ACC112 (cell line): ENCODE measurements around the gene KCNK15.
"Not testable (repeated sequence)": the region's sequence is repeated elsewhere in the genome, so short reads cannot be mapped to it uniquely, and the experiment has no call there.

Experiments
- H2AFZ ChIP-seq: fragments of 200-600 bp; sonication (generic); one replicate; pipeline ENCODE4 v1.6.0; 2017; ENCODE audit warnings: antibody characterized with exemption, low read length; ENCODE audit not compliant: unreplicated experiment
- H3K27ac ChIP-seq: fragments of 200-600 bp; sonication (generic); 2 replicates; pipeline ENCODE4 v1.5.1; 2014; ENCODE audit warnings: low read depth, mild to moderate bottlenecking, antibody characterized with exemption, low read length, moderate library complexity
- H3K27me3 ChIP-seq: fragments of 200-600 bp; sonication (generic); 2 replicates; pipeline ENCODE4 v1.6.1; 2014; ENCODE audit warnings: mild to moderate bottlenecking, antibody characterized with exemption, low read length, moderate library complexity, mixed read lengths; ENCODE audit not compliant: insufficient read depth
- H3K36me3 ChIP-seq: fragments of 200-600 bp; sonication (generic); 2 replicates; pipeline ENCODE4 v1.6.1; 2016; ENCODE audit warnings: mild to moderate bottlenecking, antibody characterized with exemption, low read length, moderate library complexity, mixed read lengths; ENCODE audit not compliant: insufficient read depth
- H3K4me1 ChIP-seq: fragments of 200-600 bp; sonication (generic); one replicate; pipeline ENCODE4 v1.6.1; 2016; ENCODE audit warnings: low read length, mixed read lengths; ENCODE audit not compliant: insufficient read depth, unreplicated experiment, control insufficient read depth
- H3K4me3 ChIP-seq: fragments of 200-600 bp; sonication (generic); 2 replicates; pipeline ENCODE4 v1.5.1; 2014; ENCODE audit warnings: mild to moderate bottlenecking, low read depth, low read length
- H3K79me2 ChIP-seq: fragments of 200-600 bp; sonication (generic); one replicate; pipeline ENCODE4 v1.6.0; 2016; ENCODE audit warnings: low read length; ENCODE audit not compliant: control insufficient read depth, unreplicated experiment, insufficient read depth

The KCNK15 gene

DNA sequence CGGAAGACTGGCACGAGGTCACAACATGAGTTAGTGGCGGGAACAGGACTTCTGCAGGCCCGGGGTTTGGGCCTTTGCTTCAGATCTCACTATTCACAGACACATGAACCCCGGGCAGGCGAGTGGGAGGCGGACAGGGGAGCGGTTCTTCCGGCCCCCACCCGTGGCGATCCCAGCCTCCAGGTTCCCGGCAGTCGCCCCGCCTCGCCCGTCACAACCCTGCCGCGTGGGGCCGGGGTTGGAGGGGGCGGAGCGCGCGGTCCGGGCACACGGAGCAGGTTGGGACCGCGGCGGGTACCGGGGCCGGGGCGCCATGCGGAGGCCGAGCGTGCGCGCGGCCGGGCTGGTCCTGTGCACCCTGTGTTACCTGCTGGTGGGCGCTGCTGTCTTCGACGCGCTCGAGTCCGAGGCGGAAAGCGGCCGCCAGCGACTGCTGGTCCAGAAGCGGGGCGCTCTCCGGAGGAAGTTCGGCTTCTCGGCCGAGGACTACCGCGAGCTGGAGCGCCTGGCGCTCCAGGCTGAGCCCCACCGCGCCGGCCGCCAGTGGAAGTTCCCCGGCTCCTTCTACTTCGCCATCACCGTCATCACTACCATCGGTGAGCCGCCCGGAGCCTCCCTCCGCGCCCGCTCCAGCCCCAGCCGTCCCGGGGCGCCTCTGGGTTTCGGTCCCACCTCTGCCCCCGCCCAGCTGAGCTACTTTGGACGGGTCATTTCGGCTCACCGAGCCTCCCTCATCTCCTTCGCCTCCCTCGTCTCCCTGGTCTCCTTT is at the start of gene KCNK15:
Gene KCNK15, plus strand, starts transcription at position 268 of the 769 bp plus-strand sequence. Its CDS starts 46 bp downstream, at position 314.
- H3K27ac ChIP-seq, result no peak within 1 kb of the TSS

DNA sequence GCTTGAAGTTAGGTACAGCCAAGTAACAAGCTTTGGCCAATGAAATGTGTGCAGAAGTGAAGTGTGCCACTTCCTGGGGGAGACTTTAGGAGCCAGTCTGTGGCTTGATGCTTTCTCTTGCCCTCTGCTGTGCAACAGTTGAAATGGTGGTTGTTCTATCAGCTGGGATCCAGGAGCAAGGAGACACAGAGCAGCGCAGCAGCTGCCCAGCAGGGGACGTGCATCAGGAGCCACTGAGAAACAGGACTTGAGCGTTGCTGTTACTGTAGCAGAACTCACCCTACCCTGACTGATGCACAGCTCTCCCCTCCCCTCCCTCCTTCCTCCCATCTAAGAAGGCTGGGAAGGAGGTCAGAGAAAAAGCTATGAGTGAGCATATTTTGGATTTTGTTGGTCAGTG is 49.4 kb upstream of the KCNK15 start:
- 0 out of 2 replicates have a peak overlapping the region, but pooled peaks have one; percentile 25 for H3K27ac ChIP-seq
- no peak overlapping the region for H2AFZ ChIP-seq
- H3K4me1 ChIP-seq, result peaks cover 44% of the 10 kb centered on the region

More for the DNA sequence above, at the start of gene KCNK15:
- H3K79me2 ChIP-seq, result no peaks in the 10 kb centered on the region
- H3K4me1 ChIP-seq, result peaks cover 6% of the 10 kb centered on the region
- peak within 1 kb of the TSS; percentile 61 for H2AFZ ChIP-seq
- H3K4me3 ChIP-seq, result peak within 1 kb of the TSS; percentile 79
- peaks cover 10% of the 10 kb centered on the region; the same call in 1 of the 2 replicates for H3K27me3 ChIP-seq
- H3K36me3 ChIP-seq, result no peaks in the 10 kb centered on the region

DNA sequence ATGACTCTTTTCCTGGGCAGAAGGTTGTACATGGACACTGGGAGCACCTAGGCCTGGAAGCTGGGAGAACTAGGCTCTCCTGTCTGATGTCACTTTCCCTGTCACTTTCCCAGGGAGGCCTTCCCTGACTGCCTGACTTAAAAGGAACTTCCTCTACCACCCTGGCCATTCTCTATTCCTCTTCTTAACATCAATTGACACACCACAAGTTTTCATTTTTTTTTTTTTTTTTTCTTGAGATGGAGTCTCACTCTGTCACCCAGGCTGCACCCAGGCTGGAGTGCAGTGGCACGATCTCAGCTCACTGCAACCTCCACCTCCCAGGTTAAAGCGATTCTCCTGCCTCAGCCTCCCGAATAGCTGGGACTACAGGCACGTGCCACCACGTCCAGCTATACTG is 48.6 kb upstream of the KCNK15 start:
- not testable (repeated sequence) for H3K27me3 ChIP-seq, H3K36me3 ChIP-seq, H3K27ac ChIP-seq, H3K79me2 ChIP-seq, H2AFZ ChIP-seq, H3K4me3 ChIP-seq
- H3K4me1 ChIP-seq, result peaks cover 50% of the 10 kb centered on the region

More for the DNA sequence above, 49.4 kb upstream of the KCNK15 start:
- Histone ChIP-seq H3K4me3 (no peak overlapping the region), H3K27me3 (no peaks in the 10 kb centered on the region), H3K79me2 (no peaks in the 10 kb centered on the region), H3K36me3 (no peaks in the 10 kb centered on the region)

DNA sequence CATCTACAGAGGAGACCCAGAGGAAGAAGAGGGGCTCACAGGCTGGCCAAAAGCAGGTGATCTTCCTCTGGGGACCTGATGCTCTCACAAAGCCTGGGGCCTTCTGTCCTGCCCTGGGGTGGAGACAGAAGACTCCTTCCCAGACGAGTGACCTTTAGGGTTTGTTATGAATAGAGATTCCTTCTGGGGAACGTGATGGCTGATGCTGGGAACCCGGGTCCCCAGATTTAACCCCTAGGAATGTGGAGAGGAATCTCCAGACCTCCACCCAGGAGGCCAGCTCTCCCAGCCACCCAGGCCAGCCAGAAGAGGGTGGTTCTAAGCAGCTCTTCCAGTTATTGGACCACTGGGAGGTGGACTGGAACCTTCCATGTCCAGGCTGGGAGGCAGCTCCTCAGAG is 47.3 kb upstream of the KCNK15 start:
- H3K4me3 ChIP-seq, result no peak overlapping the region
- no peaks in the 10 kb centered on the region for H3K27me3 ChIP-seq
- H2AFZ ChIP-seq, result no peak overlapping the region
- H3K79me2 ChIP-seq, result no peaks in the 10 kb centered on the region
- H3K27ac ChIP-seq, result no peak overlapping the region
- H3K4me1 ChIP-seq, result peaks cover 50% of the 10 kb centered on the region
- no peaks in the 10 kb centered on the region for H3K36me3 ChIP-seq

DNA sequence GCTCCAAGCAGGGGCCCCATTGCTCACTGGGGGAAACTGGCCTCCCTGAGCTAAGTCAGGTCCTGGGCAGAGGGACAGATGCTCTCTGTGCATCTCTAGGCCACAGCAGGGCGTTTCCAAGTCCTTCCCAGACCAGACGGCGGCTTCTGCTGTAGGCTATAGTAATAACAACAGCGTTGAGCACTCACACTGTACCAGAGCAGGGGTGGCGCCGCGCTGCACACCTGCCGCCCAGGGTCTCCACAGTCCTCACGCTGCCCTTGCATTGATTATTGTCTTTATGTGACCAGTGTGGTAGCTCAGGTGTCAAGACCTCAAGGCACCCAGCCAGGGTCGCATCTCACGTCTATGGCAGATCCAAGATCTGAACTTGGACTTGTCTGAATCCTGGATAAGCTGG is 45.4 kb upstream of the KCNK15 start:
- H3K4me1 ChIP-seq, result peaks cover 52% of the 10 kb centered on the region
- no peaks in the 10 kb centered on the region for H3K27me3 ChIP-seq
- no peaks in the 10 kb centered on the region for H3K36me3 ChIP-seq
- no peaks in the 10 kb centered on the region for H3K79me2 ChIP-seq
- no peak overlapping the region for H3K27ac ChIP-seq
- H3K4me3 ChIP-seq, result no peak overlapping the region
- H2AFZ ChIP-seq, result no peak overlapping the region

DNA sequence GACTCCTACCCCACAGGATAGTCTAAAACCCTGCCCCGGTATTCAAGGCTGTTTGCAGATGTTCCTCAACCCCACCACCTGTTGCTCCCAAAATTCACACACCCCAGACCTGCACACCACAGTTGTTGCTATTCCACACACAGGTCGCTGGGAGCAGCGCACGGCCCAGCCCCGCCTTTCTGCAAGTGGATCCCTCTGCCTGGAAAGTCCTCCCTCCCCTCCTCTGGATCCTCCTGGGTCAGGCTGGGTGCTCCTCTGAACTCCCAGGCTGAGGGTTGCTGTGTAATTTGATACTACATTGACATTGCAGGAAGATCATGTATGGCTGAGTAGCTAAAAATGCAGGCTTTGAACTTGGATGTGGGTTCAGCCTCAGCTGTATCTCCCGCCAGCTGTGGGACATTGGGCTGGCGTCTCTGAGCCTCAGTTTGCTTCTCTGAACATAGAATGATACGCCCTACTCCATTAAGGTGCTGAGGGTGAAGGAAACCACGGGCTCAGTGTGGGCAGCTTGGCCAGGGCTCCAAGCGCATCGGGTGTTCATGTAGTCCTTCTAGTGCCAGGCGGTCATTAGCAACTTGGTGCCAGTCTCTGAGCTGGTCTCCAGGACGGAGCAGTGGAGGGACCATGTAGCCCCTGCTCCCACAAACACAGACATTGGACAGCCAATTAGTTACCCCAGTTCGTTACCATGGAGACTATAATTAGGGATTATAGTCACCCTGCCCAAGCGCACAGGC is 44.4 kb upstream of the KCNK15 start:
- no peaks in the 10 kb centered on the region for H3K27me3 ChIP-seq
- no peaks in the 10 kb centered on the region for H3K36me3 ChIP-seq
- H3K79me2 ChIP-seq, result no peaks in the 10 kb centered on the region
- H2AFZ ChIP-seq, result no peak overlapping the region
- peaks cover 49% of the 10 kb centered on the region for H3K4me1 ChIP-seq
- no peak overlapping the region for H3K27ac ChIP-seq
- H3K4me3 ChIP-seq, result no peak overlapping the region

DNA sequence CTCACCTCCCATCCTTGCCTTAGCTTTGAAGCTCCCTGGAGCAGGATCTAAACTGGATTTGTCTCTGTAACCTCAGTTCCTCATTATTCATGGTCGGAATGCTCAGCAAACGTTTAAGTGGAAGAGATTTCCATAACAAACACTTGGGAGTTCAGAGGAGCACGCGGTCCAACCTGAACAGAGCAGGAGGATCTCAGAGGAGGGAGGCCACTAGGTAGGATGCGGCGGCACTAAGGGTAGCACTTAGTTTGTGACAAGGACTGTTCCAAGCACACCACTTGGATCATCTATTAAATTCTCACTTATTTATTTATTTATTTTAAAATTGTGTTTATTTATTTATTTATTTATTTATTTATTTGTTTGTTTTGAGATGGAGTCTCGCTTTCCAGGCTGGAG is 43.8 kb upstream of the KCNK15 start:
- no peaks in the 10 kb centered on the region for H3K79me2 ChIP-seq
- H3K36me3 ChIP-seq, result no peaks in the 10 kb centered on the region
- H2AFZ ChIP-seq, result no peak overlapping the region
- H3K27me3 ChIP-seq, result no peaks in the 10 kb centered on the region
- no peak overlapping the region for H3K27ac ChIP-seq
- H3K4me3 ChIP-seq, result no peak overlapping the region
- peaks cover 54% of the 10 kb centered on the region for H3K4me1 ChIP-seq

DNA sequence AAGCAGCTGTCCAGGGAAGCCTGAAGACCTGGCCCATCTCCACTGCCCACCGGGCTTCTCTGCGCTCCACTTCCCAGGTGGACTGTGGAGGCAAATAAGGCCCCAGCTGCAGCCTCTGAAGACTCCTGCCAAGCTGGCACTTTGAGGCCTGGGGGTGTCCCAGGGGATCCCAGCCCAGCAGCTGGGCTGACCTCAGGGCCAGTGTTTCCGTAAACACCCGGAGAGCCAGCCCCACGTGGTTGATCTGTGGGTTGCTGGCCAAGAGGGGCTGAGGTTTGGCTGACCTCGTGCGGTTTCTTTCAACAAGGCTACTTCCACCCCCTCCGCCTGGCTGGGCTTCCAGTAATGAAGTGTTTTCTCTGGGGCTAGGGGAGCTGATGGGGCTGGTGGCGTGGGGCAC is 42.9 kb upstream of the KCNK15 start:
- H3K4me3 ChIP-seq, result no peak overlapping the region
- H3K27ac ChIP-seq, result peak overlapping the region; percentile 66
- H3K4me1 ChIP-seq, result peaks cover 57% of the 10 kb centered on the region
- H3K79me2 ChIP-seq, result no peaks in the 10 kb centered on the region
- no peaks in the 10 kb centered on the region for H3K27me3 ChIP-seq
- no peak overlapping the region for H2AFZ ChIP-seq
- H3K36me3 ChIP-seq, result no peaks in the 10 kb centered on the region

DNA sequence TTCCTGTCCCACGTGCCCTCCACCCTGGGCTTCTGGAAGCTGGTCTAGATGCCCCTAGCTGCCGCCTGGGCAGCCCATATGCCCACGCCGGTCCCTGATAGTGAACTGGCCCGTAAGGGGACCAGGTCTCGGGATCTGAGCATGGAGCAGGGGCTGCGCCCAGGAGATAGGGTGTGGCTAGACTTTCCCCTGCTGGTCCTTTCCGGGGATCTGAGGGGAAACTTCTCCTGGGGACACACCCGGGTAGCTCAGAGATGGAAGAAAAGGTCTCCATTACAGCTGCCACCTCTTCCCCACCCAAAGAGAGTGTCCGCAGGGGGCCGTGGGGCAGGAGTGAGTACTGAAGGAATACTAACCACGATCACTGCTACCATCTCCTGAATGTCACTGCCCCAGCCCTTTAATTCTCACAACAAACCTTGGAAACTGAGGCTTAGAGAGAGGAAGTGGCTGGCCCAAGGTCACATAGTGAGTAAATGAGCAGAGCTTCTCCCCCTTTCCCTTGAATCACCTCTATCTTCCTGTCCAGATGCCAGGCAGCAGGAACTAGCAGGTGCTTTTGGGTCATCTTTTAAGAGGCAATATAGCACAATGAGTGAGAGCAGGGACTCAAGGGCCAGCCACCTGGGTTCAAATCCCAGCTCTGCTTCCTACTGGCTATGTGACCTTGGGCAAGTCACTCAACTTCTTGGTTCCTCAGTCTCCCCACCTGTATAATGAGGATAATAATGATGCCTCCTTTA is 42.3 kb upstream of the KCNK15 start:
- Histone ChIP-seq H3K36me3 (no peaks in the 10 kb centered on the region), H3K4me1 (peaks cover 57% of the 10 kb centered on the region), H2AFZ (no peak overlapping the region), H3K27me3 (no peaks in the 10 kb centered on the region), H3K4me3 (no peak overlapping the region), H3K79me2 (no peaks in the 10 kb centered on the region), H3K27ac (peak overlapping the region; percentile 66)

DNA sequence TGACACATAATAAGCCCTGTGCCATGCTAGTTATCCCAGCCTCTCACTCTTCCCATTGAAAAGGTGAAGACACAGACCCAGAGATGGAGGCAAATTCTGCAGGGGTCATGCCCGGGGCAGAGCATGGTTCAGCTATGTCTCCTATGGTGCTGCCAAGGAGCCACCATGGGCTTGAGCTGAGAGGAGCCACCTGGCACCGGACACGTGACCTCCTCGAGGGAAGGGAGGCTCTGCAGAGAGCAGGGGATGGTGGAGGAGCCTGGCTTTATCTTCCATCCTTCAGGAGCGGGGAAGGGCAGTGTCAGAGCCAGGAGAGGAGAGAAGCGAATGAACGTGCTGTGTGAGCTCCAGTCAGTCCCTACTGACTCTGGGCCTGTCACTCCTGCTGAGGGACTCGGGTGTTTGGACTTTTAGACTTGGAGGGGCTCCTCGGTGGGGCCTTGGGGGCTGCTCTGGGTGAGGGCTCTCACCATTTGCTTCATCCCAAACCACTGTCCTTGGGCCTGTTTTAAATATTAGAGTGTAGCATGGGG is 41.6 kb upstream of the KCNK15 start:
- no peak overlapping the region for H3K4me3 ChIP-seq
- H3K79me2 ChIP-seq, result no peaks in the 10 kb centered on the region
- H2AFZ ChIP-seq, result peak overlapping the region; percentile 31
- peak overlapping the region; percentile 44; the same call in 1 of the 2 replicates for H3K27ac ChIP-seq
- H3K27me3 ChIP-seq, result no peaks in the 10 kb centered on the region
- H3K4me1 ChIP-seq, result peaks cover 57% of the 10 kb centered on the region
- H3K36me3 ChIP-seq, result no peaks in the 10 kb centered on the region
